Neural cell (in vitro differentiated cells): ENCODE results near the gene TAOK1.

ENCODE experiments used
- MXI1 ChIP-seq: fragments of 450-650 bp; conservative IDR thresholded peaks from 2 replicates; pipeline ENCODE4 v1.6.1; 2014; ENCODE audit warnings: antibody characterized with exemption, mild to moderate bottlenecking; ENCODE audit not compliant: poor library complexity, severe bottlenecking
- POLR2AphosphoS5 ChIP-seq: IDR thresholded peaks from 2 replicates; pipeline ENCODE4 v1.6.1; 2012
- REST ChIP-seq: IDR thresholded peaks from 2 replicates; pipeline ENCODE4 v1.6.1; 2012; ENCODE audit warnings: borderline replicate concordance
- TAF1 ChIP-seq: IDR thresholded peaks from 2 replicates; pipeline ENCODE4 v1.6.1; 2012; ENCODE audit warnings: low read depth
- TF ChIP-seq, protein P1 (sequence below): fragments of 450-650 bp; IDR thresholded peaks from 2 replicates; pipeline ENCODE4 v1.5.1; 2014; ENCODE audit warnings: antibody characterized with exemption, mild to moderate bottlenecking, moderate library complexity; ENCODE audit not compliant: poor library complexity, severe bottlenecking

- TF ChIP-seq REST (no peak), MXI1 (no peak), POLR2AphosphoS5 (no peak), TAF1 (no peak)
- TF ChIP-seq, protein P1, sequence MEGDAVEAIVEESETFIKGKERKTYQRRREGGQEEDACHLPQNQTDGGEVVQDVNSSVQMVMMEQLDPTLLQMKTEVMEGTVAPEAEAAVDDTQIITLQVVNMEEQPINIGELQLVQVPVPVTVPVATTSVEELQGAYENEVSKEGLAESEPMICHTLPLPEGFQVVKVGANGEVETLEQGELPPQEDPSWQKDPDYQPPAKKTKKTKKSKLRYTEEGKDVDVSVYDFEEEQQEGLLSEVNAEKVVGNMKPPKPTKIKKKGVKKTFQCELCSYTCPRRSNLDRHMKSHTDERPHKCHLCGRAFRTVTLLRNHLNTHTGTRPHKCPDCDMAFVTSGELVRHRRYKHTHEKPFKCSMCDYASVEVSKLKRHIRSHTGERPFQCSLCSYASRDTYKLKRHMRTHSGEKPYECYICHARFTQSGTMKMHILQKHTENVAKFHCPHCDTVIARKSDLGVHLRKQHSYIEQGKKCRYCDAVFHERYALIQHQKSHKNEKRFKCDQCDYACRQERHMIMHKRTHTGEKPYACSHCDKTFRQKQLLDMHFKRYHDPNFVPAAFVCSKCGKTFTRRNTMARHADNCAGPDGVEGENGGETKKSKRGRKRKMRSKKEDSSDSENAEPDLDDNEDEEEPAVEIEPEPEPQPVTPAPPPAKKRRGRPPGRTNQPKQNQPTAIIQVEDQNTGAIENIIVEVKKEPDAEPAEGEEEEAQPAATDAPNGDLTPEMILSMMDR = no peak
These were observed 55.7 kb downstream of the TAOK1 start for GRCh38 chr17:29445844-29446243.
